Skeletal muscle tissue (tissue), 4 donors: Measurements from ENCODE around the gene ADGRG3. TPM values are rescaled to one million over a fixed set of nuclear protein-coding genes. Genes with fewer than 3 reads are reported as not detected.

ENCODE experiments used
- H3K27ac ChIP-seq: one replicate; pipeline ENCODE4 v1.7.0; 2013; ENCODE audit warnings: mild to moderate bottlenecking, low read depth, low read length, inconsistent platforms
- H3K27me3 ChIP-seq, 3 donors: one replicate each; pipeline ENCODE4 v1.7.0; 2013; ENCODE audit warnings: low read length in 3 of 3; ENCODE audit not compliant: control insufficient read depth in 3 of 3, insufficient read depth in 3 of 3
- H3K36me3 ChIP-seq, 3 donors: one replicate each; pipeline ENCODE4 v1.7.0; 2013; ENCODE audit warnings: low read length in 3 of 3; ENCODE audit not compliant: control insufficient read depth in 3 of 3, insufficient read depth in 3 of 3
- H3K4me1 ChIP-seq, 3 donors: one replicate each; pipeline ENCODE4 v1.7.0; 2013; ENCODE audit warnings: low read length in 3 of 3, mild to moderate bottlenecking in 3 of 3; ENCODE audit not compliant: control insufficient read depth in 3 of 3, insufficient read depth in 3 of 3
- H3K4me3 ChIP-seq, 3 donors: one replicate each; pipeline ENCODE4 v1.7.0; 2013; ENCODE audit warnings: low read length in 3 of 3
- H3K9ac ChIP-seq, 3 donors: one replicate each; pipeline ENCODE4 v1.7.0; 2013; ENCODE audit warnings: low read length in 3 of 3, mild to moderate bottlenecking in 3 of 3, moderate library complexity in 2 of 3, low read depth in 1 of 3
- H3K9me3 ChIP-seq, 3 donors: one replicate each; pipeline ENCODE4 v1.7.0; 2013; ENCODE audit warnings: low read length in 3 of 3; ENCODE audit not compliant: control insufficient read depth in 3 of 3
- total RNA-seq: library from RNA; depleted of rRNA; stranded (reverse); fragments of >200 nt; gene quantifications from one replicate; pipeline ENCODE4 v1.2.3, GENCODE V29; 2014
- donor health status: Osteomylitis.

Gene ADGRG3
- total RNA-seq, 1 donor from 2014 or later: 0.52 TPM

DNA sequence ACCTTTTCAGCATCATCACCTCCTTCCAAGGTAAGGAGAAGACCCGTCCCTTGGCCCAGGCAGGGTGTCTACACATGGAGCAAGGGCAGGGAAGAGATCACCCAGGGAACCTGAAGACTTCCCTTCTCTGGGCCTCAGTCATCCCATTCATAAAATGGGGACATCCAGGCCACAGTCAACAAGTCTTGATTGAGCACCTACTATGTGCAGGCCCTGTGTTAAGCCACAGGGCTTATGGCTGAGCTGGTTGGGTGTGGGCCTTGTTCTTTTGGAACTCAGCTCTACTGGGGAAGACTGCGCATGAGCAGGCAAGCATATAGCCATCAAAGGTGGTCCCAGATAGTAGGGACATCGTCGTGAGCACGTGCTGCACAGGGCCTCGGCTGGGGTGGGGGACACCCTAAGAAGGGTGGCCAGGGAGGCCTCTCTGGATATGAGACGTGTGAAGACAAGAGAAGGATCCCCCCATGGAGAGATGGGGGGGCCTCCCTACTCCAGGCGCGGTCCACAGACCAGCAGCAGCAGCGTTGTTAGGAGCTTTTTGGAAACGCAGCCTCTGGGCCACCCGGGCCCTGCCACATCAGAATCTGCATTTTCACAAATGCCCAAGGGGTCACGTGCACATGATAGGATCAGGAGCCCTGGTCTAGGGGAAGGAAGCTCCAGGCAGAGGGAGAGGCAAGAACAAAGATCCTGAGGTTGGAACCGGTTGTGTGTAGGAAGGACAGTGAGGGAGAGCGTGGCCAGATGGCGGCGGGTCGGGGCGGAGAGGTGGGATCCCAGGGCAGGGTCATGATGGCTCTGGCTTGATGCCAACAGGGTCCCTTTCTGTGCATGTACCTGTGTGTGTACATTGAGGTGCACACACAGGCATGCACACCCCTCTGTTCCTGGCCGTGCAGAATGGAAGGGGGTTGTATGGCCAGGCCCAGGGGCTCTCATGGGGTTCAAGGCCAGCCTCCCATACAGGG, 5.9 kb upstream of the ADGRG3 start:
- Histone ChIP-seq H3K27me3 (peaks cover 0 to 3% (median 0%) of the 10 kb centered on the region in 3 donors), H3K4me1 (no peaks in the 10 kb centered on the region), H3K9me3 (no peaks in the 10 kb centered on the region), H3K27ac (no peak overlapping the region), H3K36me3 (peaks cover 0 to 4% (median 0%) of the 10 kb centered on the region in 3 donors), H3K9ac (no peak overlapping the region), H3K4me3 (no peak overlapping the region)

DNA sequence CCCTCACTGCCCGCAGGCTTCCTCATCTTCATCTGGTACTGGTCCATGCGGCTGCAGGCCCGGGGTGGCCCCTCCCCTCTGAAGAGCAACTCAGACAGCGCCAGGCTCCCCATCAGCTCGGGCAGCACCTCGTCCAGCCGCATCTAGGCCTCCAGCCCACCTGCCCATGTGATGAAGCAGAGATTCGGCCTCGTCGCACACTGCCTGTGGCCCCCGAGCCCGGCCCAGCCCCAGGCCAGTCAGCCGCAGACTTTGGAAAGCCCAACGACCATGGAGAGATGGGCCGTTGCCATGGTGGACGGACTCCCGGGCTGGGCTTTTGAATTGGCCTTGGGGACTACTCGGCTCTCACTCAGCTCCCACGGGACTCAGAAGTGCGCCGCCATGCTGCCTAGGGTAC, 4.7 kb upstream of the ADGRG3 start:
- Histone ChIP-seq H3K4me3 (no peak overlapping the region), H3K27ac (no peak overlapping the region), H3K9me3 (no peaks in the 10 kb centered on the region), H3K36me3 (peaks cover 0 to 4% (median 0%) of the 10 kb centered on the region in 3 donors), H3K27me3 (peaks cover 0 to 6% (median 3%) of the 10 kb centered on the region in 3 donors), H3K4me1 (no peaks in the 10 kb centered on the region), H3K9ac (no peak overlapping the region)

DNA sequence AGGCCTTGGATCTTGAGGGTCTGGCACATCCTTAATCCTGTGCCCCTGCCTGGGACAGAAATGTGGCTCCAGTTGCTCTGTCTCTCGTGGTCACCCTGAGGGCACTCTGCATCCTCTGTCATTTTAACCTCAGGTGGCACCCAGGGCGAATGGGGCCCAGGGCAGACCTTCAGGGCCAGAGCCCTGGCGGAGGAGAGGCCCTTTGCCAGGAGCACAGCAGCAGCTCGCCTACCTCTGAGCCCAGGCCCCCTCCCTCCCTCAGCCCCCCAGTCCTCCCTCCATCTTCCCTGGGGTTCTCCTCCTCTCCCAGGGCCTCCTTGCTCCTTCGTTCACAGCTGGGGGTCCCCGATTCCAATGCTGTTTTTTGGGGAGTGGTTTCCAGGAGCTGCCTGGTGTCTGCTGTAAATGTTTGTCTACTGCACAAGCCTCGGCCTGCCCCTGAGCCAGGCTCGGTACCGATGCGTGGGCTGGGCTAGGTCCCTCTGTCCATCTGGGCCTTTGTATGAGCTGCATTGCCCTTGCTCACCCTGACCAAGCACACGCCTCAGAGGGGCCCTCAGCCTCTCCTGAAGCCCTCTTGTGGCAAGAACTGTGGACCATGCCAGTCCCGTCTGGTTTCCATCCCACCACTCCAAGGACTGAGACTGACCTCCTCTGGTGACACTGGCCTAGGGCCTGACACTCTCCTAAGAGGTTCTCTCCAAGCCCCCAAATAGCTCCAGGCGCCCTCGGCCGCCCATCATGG, 4.0 kb upstream of the ADGRG3 start:
- Histone ChIP-seq H3K27ac (no peak overlapping the region), H3K36me3 (peaks cover 0 to 4% (median 0%) of the 10 kb centered on the region in 3 donors), H3K9me3 (no peaks in the 10 kb centered on the region), H3K27me3 (peaks cover 0 to 6% (median 3%) of the 10 kb centered on the region in 3 donors), H3K9ac (no peak overlapping the region), H3K4me1 (no peaks in the 10 kb centered on the region), H3K4me3 (no peak overlapping the region)

DNA sequence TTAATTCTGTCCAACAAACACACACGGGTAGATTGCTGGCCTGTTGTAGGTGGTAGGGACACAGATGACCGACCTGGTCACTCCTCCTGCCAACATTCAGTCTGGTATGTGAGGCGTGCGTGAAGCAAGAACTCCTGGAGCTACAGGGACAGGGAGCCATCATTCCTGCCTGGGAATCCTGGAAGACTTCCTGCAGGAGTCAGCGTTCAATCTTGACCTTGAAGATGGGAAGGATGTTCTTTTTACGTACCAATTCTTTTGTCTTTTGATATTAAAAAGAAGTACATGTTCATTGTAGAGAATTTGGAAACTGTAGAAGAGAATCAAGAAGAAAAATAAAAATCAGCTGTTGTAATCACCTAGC, 3.5 kb upstream of the ADGRG3 start:
- Histone ChIP-seq H3K9ac (no peak overlapping the region), H3K27ac (no peak overlapping the region), H3K4me3 (no peak overlapping the region)

DNA sequence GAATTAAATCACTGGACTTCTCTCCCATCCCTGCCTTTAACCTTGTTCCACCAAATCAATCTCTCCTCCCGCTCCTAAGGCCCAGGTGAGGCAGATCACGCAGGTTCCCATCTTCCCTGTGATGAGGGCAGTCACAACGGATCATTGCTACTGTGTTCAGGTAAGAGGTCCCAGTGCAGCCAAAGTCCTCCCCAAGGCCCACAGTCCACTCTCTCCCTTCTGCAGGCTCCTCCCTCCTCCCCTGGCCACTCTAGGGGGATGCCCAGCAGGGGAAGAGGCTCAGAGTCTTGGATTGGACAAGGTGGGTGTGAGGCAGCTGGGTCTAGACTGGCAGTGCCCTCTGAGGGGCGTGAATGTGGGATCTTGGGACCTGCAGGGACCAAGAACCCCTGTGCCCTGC, 2.6 kb upstream of the ADGRG3 start:
- Histone ChIP-seq H3K36me3 (peaks cover 0 to 4% (median 0%) of the 10 kb centered on the region in 3 donors), H3K27ac (no peak overlapping the region), H3K9me3 (no peaks in the 10 kb centered on the region), H3K27me3 (peaks cover 0 to 6% (median 3%) of the 10 kb centered on the region in 3 donors), H3K4me1 (no peaks in the 10 kb centered on the region), H3K9ac (no peak overlapping the region), H3K4me3 (no peak overlapping the region)

More for the DNA sequence above, 3.5 kb upstream of the ADGRG3 start:
- Histone ChIP-seq H3K36me3 (peaks cover 0 to 4% (median 0%) of the 10 kb centered on the region in 3 donors), H3K9me3 (no peaks in the 10 kb centered on the region), H3K27me3 (peaks cover 0 to 6% (median 3%) of the 10 kb centered on the region in 3 donors), H3K4me1 (no peaks in the 10 kb centered on the region)

DNA sequence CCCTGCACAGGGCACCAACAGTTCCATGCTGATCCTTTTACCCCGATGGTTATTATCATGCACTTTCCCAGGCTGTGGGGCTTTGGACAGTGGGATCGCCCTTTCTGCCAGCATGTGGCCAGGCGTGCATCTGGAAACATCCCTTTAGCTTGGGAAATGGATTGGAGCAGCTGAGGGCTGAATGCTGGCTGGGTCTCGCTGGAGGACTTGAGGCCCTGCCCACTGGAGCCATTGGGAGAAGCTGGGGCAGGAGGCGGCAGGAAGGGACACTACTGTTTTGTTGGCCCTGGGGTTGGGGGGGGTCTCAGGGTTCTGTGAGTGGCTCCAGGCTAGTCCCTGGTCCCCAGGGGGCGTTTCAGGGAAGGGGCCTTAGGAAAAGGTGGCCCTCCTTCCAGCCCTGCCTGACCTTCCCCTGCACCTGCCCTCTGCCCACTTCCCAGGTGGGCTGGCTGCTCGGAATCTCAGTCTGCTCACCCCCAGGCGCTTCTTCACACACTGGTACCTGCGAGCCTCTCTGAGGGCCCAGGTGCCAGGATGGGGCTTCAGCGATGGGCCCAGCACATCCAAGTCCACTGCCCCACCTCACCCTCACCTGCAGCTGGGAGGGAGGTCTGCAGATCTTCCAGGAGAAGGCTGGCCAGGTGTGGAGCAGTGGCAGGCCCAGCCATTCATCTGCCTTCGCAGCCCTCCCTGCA, 1.6 kb upstream of the ADGRG3 start:
- peaks cover 0 to 6% (median 3%) of the 10 kb centered on the region in 3 donors for H3K27me3 ChIP-seq
- peak overlapping the region in 1 of 3 donors; percentile 20 for H3K9ac ChIP-seq
- H3K9me3 ChIP-seq: no peaks in the 10 kb centered on the region
- H3K4me1 ChIP-seq: no peaks in the 10 kb centered on the region
- H3K4me3 ChIP-seq: no peak overlapping the region
- no peak overlapping the region for H3K27ac ChIP-seq
- peaks cover 0 to 4% (median 0%) of the 10 kb centered on the region in 3 donors for H3K36me3 ChIP-seq

DNA sequence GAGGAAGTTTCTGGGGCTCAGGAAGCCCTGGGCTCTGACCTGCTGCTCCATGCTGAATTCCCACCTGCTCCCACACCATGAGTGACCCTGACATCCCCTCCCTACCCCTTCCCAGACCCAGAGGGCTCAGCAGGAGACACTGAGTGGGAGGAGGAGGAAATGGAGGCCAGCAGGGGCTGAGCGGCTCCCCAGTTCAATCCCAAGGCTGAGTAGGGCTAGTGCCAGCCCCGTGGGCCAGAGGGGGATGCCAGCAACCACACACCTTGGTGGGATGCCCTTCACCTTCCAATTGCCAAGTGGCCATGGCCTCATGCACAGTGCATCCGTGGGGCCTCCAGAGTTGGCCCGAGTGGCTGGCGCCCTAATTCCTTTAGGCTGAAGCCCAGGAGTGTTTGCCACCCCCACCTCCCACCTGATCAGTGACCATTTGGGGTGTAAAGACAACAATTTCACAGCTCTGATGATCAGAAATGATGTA, 1.0 kb upstream of the ADGRG3 start:
- Histone ChIP-seq H3K4me1 (no peaks in the 10 kb centered on the region), H3K4me3 (no peak overlapping the region), H3K9me3 (no peaks in the 10 kb centered on the region), H3K27ac (no peak overlapping the region), H3K36me3 (peaks cover 0 to under 1% (median 0%) of the 10 kb centered on the region in 3 donors), H3K27me3 (peaks cover 0 to 6% (median 3%) of the 10 kb centered on the region in 3 donors), H3K9ac (no peak overlapping the region)

DNA sequence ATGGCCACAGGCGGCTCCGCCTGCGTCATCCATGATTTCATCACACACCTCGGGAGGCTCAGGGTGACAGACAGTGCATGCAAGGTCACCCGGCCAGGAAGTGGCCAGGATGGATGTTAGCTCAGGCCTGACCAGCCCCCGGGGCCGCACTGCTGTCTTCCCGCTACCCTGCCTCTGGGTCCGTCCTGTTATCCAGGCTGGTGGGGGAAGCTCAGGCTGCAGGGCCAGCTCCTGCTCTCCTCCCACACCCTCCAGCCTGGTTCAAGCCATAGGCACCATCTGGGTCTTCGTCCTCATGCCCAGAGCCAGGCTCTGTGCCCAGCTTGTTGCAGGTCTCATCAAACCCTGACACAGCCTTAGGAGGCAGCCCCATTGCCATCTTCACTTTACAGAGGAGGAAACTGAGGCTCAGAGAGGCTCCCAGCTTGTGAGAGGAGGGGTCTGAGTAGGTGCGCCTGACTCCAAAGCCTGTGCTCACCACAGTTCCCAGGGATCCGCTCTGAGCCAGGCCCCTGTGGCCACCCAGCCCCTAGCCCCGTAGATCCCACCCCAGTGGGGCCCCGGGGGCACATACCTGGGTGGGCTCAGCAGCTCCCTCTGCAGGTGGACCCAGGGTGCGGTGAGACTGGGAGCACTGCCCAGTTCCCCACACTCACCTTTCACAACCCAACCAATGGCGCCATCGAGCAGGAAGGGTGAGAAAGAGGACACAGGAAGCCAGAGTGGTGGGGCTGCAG, 412 bp upstream of the ADGRG3 start:
- Histone ChIP-seq H3K27ac (no peak overlapping the region), H3K9ac (no peak overlapping the region), H3K36me3 (no peaks in the 10 kb centered on the region), H3K4me1 (no peaks in the 10 kb centered on the region), H3K27me3 (peaks cover 0 to 6% (median 3%) of the 10 kb centered on the region in 3 donors), H3K4me3 (no peak overlapping the region), H3K9me3 (no peaks in the 10 kb centered on the region)
